ENCODE measurements around the gene ASB18. TPM values are rescaled to one million over a fixed set of nuclear protein-coding genes. Genes with fewer than 3 reads are reported as not detected.

The ASB18 gene
- total RNA-seq, 1 donor from 2014 or later = not detected

- intact Hi-C loops (cut with DNase I) = no loop called here
- DNase-seq (no peak), ATAC-seq (no peak)
- no peaks in the 10 kb centered on the region for H3K4me1 ChIP-seq
- H3K27me3 ChIP-seq = no peaks in the 10 kb centered on the region
- no peak for TF ChIP-seq CTCF (IDR thresholded peaks at IDR 0.05)
- no peaks in the 10 kb centered on the region for H3K9me3 ChIP-seq
- no peak overlapping the region for H3K4me3 ChIP-seq
- no peaks in the 10 kb centered on the region for H3K36me3 ChIP-seq
- no peak overlapping the region for H3K27ac ChIP-seq
Measured at GRCh38 chr2:236298924-236299475, 34.8 kb upstream of the ASB18 start.

- Histone ChIP-seq H3K9me3 (no peaks in the 10 kb centered on the region), H3K4me1 (no peaks in the 10 kb centered on the region)
Measured at GRCh38 chr2:236295481-236295880, 31.3 kb upstream of the ASB18 start.

GRCh38 chr2:236294647-236295046 lies 30.4 kb upstream of the ASB18 start:
- DNase-seq (no peak), ATAC-seq (no peak)
- no peak overlapping the region for H3K27ac ChIP-seq
- no peaks in the 10 kb centered on the region for H3K36me3 ChIP-seq
- intact Hi-C loops (cut with DNase I) = no loop called here
- no peaks in the 10 kb centered on the region for H3K27me3 ChIP-seq
- TF ChIP-seq CTCF (IDR thresholded peaks at IDR 0.05) = no peak
- no peak overlapping the region for H3K4me3 ChIP-seq
- H3K4me1 ChIP-seq = no peaks in the 10 kb centered on the region
- no peaks in the 10 kb centered on the region for H3K9me3 ChIP-seq

More at GRCh38 chr2:236295481-236295880, 31.3 kb upstream of the ASB18 start:
- ATAC-seq (no peak), DNase-seq (no peak)
- no peak overlapping the region for H3K4me3 ChIP-seq
- no peak for TF ChIP-seq CTCF (IDR thresholded peaks at IDR 0.05)
- intact Hi-C loops (cut with DNase I) = no loop called here
- H3K36me3 ChIP-seq = no peaks in the 10 kb centered on the region
- H3K27me3 ChIP-seq = no peaks in the 10 kb centered on the region
- no peak overlapping the region for H3K27ac ChIP-seq

- Histone ChIP-seq H3K27ac (no peak overlapping the region), H3K36me3 (no peaks in the 10 kb centered on the region), H3K4me1 (no peaks in the 10 kb centered on the region), H3K9me3 (no peaks in the 10 kb centered on the region), H3K4me3 (no peak overlapping the region), H3K27me3 (no peaks in the 10 kb centered on the region)
- ATAC-seq (peak; percentile 15), DNase-seq (no peak)
- TF ChIP-seq CTCF (IDR thresholded peaks at IDR 0.05) = no peak
- intact Hi-C loops (cut with DNase I) = no loop called here
Measured at GRCh38 chr2:236293241-236293810, 29.1 kb upstream of the ASB18 start.

GRCh38 chr2:236291911-236292310 lies 27.7 kb upstream of the ASB18 start:
- intact Hi-C loops (cut with DNase I) = no loop called here
- no peak overlapping the region for H3K27ac ChIP-seq
- H3K9me3 ChIP-seq = no peaks in the 10 kb centered on the region
- H3K4me1 ChIP-seq = no peaks in the 10 kb centered on the region
- no peaks in the 10 kb centered on the region for H3K27me3 ChIP-seq
- TF ChIP-seq CTCF (IDR thresholded peaks at IDR 0.05) = no peak
- H3K4me3 ChIP-seq = no peak overlapping the region
- ATAC-seq (no peak), DNase-seq (no peak)
- no peaks in the 10 kb centered on the region for H3K36me3 ChIP-seq

GRCh38 chr2:236291476-236291875 lies 27.3 kb upstream of the ASB18 start:
- Histone ChIP-seq H3K9me3 (no peaks in the 10 kb centered on the region), H3K27me3 (no peaks in the 10 kb centered on the region), H3K36me3 (no peaks in the 10 kb centered on the region), H3K4me1 (no peaks in the 10 kb centered on the region), H3K27ac (no peak overlapping the region), H3K4me3 (no peak overlapping the region)
- no peak for DNase-seq
- TF ChIP-seq CTCF (IDR thresholded peaks at IDR 0.05) = no peak
- intact Hi-C loops (cut with DNase I) = no loop called here
- no peak for ATAC-seq
